Epithelial cell of esophagus (primary cell): ENCODE results near the gene PLPP7.
"Not testable (repeated sequence)": the region's sequence is repeated elsewhere in the genome, so short reads cannot be mapped to it uniquely, and the experiment has no call there.

Experiments
- DNase-seq: peaks from one replicate; pipeline ENCODE4 v3.0.0; 2010; ENCODE audit warnings: low read depth
- H3K4me3 ChIP-seq: 2 replicates; pipeline ENCODE4 v1.5.1; 2011; ENCODE audit warnings: mild to moderate bottlenecking, low read length, control low read depth
- TF ChIP-seq, protein P1 (sequence below): IDR thresholded peaks from 2 replicates; pipeline ENCODE4 v1.5.1; 2011; ENCODE audit warnings: low read depth, mild to moderate bottlenecking, low read length, control low read depth, inconsistent platforms; ENCODE audit not compliant: insufficient read depth; ENCODE audit errors: missing control alignments

Gene PLPP7

DNA sequence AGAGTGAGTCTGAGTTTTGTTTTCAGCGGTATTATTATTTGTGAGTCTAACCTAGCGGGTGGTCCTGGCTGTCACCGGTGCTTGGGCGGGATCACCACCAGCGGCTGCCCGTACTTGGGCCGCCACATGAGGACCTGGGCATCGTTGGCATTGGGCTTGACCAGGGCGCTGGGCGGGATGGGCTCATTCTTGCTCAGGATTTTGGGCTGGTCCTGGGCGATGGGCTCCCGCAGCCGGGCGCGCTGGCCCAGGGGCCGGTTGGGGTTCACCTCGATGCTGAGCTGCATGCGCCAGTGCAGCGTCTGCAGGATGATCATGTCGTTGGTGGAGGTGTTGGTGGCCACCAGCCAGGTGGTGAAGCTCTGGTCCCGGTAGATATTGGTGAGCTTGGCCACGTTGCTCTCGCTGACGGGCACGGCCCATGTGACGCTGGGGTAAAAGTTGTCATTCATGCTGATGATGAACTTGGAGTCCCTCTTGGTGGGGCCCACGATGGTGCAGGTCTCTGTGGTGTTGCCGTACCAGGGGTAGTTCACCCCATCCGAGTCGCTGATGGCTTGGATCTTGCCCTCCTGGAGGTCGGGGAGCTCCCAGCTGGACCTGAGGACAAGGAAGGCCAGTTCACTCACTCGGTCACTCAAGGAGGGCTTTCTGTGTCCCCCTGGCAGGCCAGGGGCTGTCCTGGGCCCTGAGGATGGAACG is 28.6 kb upstream of the PLPP7 start:
- no peak for DNase-seq
- TF ChIP-seq, protein P1, sequence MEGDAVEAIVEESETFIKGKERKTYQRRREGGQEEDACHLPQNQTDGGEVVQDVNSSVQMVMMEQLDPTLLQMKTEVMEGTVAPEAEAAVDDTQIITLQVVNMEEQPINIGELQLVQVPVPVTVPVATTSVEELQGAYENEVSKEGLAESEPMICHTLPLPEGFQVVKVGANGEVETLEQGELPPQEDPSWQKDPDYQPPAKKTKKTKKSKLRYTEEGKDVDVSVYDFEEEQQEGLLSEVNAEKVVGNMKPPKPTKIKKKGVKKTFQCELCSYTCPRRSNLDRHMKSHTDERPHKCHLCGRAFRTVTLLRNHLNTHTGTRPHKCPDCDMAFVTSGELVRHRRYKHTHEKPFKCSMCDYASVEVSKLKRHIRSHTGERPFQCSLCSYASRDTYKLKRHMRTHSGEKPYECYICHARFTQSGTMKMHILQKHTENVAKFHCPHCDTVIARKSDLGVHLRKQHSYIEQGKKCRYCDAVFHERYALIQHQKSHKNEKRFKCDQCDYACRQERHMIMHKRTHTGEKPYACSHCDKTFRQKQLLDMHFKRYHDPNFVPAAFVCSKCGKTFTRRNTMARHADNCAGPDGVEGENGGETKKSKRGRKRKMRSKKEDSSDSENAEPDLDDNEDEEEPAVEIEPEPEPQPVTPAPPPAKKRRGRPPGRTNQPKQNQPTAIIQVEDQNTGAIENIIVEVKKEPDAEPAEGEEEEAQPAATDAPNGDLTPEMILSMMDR: no peak
- no peak overlapping the region for H3K4me3 ChIP-seq

DNA sequence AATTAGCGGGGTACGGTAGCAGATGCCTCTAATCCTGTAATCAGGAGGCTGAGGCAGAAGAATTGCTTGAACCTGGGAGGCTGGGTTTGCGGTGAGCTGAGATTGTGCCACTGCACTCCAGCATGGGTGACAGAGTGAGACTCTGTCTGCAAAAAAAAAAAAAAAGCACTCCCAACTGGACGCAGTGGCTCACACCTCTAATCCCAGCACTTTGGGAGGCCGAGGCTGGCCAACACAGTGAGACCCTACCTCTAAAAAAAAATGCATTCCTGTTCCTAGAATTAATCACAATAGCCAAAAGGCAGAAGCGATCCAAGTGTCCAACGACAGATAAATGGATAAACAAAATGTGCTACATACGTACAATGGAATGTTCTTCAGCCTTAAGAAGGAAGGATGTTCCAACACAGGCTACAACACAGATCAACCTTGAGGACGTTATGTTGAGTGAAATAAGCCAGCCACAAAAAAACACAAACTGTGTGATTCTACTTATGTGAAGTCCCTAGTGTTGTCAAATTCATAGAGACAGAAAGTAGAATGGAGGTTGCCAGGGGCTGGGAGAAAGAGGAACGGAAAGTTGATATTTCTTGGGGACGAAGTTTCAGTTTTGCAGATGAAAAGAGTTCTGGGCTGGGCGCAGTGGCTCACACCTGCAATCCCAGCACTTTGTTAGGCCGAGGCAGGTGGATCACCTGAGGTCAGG is 27.0 kb upstream of the PLPP7 start:
- H3K4me3 ChIP-seq: no peak overlapping the region
- TF ChIP-seq, protein P1: no peak
- DNase-seq: no peak

DNA sequence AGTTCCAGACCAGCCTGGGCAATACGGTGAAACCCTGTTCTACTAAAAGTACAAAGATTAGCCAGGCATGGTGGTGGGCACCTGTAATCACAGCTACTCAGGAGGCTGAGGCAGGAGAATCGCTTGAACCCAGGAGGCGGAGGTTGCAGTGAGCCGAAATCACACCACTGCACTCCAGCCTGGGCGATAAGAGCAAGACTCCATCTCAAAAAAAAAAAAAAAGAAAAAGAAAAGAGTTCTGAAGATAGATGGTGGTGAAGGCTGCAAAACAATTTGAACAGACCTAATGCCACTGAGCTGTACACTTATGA is 26.5 kb upstream of the PLPP7 start:
- H3K4me3 ChIP-seq, DNase-seq: not testable (repeated sequence)

DNA sequence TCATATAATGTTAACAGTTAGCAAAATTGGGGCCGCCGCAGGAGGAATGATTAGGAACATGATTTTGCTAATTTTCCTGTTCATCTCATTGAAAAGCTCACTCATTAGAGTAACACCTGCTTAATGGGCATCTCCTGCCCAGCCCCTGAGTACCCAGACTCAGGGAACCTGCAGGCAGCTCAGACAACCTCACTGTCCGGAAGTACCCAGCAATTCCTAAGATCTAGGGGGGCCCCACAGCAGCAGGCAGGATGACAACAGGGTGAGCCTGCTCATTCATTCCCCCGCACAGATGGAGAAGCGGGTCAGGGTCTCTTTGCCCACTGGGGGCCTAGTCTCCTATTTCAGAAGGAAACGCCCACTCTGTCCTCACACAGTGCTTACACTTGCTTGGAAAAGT is 25.8 kb upstream of the PLPP7 start:
- no peak overlapping the region for H3K4me3 ChIP-seq
- TF ChIP-seq, protein P1: no peak
- DNase-seq: no peak

DNA sequence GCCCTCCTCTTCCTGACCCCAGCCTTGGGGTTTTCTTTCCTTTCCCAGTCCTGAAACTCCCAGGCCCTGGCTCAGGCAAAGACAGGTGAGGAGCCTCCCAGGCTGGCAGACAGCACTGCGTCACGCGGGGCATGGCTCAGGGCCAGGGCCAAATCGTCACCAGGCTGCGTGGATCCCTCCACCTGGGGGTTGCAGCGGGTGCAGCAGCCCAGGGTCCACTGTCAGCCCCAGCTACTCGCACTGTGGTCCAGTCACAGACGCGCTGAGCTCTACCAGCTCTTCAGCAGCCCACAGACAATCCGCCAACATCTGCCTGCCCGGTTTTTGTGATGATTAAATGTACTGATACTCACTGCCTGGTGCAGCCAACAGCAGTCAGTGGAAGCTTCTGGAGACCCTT is 25.3 kb upstream of the PLPP7 start:
- TF ChIP-seq, protein P1: no peak
- H3K4me3 ChIP-seq: no peak overlapping the region
- no peak for DNase-seq

DNA sequence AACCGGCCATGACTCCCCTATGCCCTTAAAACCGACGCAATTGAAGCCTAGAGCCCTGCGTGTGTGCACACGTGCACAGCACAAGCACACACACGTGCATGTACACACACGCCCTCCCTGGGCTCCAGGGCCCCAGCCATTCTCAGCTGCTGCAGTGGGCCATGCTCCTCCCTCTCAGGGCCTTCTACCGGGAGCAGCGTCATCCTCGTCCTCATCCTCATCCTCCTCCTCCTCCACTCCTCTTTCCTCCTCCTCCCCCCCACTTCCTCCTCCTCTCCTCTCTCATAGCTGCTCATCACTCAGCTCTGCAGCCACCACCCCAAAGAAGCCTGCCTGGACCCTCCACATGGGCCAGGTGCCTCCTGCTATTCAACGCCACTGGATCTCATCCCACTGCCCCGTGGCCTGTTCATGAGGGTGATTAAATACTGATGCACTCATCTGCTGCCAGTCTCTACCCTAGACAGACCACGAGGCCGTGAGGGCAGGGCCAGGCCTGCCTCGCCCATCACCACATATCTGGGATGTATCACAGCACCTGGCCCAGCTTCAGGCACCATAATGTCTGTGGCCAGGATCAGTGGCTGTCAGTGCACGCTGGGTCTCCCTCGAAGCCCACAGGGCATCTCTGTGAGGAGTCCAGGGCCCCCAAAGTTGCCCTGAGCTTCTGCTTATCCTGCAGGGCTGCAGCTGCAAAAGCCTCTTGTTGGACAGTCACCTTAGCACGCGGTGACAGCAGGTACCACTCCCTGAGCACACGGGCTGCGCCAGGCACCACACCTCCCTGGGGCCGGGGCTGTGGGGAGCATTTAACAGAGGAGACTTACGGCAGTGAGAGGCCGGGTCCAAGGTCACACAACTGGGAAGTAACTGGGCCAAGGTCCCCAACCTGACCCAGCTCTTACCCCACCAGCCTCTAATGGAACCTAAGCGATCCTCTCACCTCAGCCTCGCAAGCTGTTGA is 23.0 kb upstream of the PLPP7 start:
- H3K4me3 ChIP-seq: no peak overlapping the region
- peak; percentile 39 for DNase-seq
- TF ChIP-seq, protein P1: no peak
